HG02759 (cell line): ENCODE data around the gene ZNF771.
"Not testable (repeated sequence)": the region's sequence is repeated elsewhere in the genome, so short reads cannot be mapped to it uniquely, and the experiment has no call there.

ENCODE experiments used
- ATAC-seq: cut with Tn5 transposase; IDR thresholded peaks from one replicate; pipeline ENCODE4 v1.9.1; 2021; ENCODE audit warnings: mild to moderate bottlenecking, moderate library complexity; ENCODE audit not compliant: unreplicated experiment

ZNF771 gene

DNA sequence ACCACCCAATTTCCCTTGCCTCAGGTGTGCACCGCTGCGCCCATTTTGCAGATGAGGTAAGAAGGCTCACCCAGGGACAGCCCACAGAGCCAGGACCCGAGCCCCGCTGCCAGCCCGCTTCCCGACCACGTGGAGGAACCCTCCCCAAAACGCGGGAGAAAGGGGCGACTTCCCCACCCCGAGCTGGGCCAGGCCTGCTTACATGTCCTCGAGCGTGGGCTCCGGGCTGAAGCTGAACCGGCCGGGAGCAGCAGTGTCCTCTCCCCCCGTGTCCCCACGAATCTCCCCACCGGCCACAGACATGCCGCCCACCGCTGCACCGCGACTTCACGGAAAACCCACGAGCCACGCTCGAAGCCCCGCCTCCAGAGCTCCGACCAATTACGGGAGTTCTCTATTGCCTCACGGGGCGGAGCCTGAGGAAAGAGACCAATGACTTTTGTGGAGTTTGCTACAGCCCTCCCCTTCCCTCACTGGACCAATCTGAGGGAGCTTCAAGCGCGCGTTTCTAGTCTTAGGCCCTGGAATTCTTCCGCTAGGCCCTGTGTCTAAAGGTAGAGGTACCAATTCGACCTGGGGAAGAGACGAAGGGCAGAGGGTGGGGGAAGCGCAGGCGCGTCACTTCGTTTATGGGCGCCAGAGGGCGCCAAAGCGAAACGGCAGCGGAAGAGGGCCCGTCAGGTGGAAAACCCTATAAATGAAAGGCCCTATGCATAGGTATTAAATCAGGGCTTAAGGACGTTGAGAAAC, 22.4 kb downstream of the ZNF771 start, which contains the start of gene DCTPP1:
Gene DCTPP1 (minus strand): TSS at position 353 of the 750 bp plus-strand sequence. CDS start 50 bp downstream, at position 303.
- ATAC-seq, result peak; percentile 96

DNA sequence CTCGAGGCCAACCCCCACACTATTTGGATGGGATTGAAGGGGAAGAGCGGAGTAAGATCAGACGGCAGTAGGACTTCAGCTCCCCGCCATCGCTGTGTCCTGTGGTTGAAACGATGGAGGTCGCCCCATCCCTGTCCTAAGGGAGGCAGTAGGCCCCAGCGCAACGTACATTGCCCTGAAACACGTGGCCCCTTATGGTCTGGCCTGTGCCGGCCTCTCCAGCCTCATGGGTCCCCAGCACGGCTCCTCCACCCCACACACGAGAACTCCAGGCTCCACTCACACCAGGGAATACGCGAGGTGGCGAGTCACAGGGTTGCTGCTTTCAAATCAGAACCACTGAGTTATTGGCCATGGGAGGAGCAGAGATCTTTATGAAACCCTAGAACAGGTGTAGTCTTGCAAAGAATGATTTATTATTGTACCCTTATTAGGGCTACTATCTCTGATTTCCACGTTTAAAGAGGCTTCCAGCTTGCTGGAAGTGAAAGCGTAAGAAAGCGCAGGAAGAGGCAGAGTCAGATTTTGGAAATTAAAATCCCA, 23.1 kb downstream of the ZNF771 start:
- ATAC-seq, result peak; percentile 15

DNA sequence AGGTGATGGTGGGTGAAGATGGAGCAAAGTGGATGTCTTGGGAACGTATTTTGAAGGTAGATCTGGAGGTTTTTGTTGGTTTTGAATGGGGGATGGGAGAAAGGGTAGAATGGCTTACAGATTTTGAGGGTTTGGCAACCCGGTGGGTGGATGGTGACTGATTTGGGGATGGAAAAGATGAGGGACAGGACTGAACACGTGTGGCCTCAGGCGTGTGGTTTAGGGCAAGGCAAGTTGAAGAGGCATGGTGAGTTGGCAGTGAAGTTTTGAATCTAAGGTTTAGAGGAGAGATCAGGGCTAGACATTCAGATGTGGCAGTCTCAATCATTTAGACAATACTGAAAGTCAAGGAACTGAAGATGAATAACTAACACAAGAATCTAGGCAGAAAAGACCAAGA, 27.4 kb downstream of the ZNF771 start:
- no peak for ATAC-seq

DNA sequence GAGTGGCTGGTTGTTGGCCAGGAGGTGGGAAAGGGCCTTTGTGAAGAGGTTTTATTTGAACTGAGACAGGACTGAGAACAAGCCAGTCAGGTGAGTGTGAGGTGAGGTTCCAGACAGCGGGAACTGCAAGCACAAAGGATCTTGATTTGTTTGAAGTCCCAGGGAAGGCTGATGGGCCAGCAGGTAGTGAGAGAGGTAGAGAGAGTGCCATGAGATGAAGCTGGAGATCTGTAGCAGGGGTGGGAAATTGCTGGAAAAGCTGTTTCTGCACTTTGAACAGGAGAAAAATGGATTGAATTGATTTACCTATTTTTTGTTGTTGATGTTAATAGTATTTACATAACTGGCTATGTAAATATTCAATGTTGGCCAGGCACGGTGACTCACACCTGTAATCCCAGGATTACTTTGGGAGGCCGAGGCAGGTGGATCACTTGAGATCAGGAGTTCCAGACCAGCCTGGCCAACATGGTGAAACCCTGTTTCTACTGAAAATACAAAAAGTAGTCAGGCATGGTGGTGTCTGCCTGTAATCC, 30.2 kb downstream of the ZNF771 start:
- ATAC-seq, result no peak

DNA sequence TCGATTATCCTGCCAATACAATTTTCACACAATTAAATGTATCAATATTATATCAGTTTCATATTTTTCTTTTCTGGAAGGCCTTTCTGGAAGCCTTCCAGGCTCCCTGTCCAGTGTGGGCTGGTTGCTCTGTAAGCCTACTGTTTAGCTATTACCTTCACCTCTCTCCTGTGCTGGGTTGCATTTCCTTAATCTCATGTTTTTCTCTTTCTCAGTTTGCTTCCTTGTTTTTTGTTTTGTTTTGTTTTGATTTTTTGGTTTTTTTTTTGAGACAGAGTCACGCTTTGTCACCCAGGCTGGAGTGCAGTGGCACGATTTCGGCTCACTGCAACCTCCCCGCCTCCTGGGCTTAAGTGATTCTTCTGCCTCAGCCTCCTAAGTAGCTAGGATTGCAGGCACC, 31.4 kb downstream of the ZNF771 start:
- ATAC-seq, result no peak

DNA sequence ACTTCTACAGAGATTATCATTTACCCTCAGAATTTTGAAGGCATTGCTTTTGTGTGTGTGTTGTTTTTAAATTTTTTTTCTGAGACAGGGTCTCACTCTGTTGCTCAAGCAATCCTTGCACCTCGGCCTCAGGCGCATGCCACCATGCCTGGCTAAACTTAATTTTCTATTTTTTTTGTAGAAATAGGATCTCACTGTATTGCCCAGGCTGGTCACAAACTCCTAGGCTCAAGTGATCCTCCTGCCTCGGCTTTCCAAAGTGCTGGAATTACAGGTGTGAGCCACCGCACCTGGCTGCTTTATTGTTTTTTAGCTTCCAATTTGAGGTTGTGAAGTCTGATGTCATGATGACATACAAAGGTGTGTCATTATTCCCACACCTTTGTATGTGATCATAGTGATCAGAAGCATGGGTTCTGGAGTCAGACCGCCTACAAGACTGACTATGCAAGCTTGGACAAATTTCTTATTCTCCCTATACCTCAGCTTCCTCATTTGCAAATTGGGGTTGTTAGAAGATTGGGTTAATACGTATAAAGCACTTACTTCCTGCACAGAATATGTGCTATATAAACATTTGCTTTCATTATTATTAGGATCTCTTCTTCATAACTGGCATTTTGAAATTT, 32.4 kb downstream of the ZNF771 start:
- no peak for ATAC-seq

DNA sequence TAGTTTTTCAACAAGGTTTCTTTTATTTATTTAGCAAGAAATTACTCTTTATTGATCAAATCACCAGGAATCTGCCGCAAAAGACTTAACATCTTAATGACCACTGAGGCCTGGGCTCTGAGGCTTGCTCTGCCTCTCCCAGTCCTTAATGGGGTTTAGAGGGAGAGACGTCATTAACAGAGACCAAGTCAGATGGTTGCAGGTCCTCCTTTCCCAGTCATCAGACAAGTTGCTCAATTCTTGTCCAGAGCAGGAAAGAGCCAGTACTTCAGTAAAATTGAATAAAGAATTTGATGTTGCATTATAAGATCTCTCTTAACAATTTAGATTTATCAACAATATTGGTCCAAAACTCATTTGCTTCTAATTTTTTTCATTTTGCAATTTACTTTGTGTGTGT, 36.2 kb downstream of the ZNF771 start:
- no peak for ATAC-seq

DNA sequence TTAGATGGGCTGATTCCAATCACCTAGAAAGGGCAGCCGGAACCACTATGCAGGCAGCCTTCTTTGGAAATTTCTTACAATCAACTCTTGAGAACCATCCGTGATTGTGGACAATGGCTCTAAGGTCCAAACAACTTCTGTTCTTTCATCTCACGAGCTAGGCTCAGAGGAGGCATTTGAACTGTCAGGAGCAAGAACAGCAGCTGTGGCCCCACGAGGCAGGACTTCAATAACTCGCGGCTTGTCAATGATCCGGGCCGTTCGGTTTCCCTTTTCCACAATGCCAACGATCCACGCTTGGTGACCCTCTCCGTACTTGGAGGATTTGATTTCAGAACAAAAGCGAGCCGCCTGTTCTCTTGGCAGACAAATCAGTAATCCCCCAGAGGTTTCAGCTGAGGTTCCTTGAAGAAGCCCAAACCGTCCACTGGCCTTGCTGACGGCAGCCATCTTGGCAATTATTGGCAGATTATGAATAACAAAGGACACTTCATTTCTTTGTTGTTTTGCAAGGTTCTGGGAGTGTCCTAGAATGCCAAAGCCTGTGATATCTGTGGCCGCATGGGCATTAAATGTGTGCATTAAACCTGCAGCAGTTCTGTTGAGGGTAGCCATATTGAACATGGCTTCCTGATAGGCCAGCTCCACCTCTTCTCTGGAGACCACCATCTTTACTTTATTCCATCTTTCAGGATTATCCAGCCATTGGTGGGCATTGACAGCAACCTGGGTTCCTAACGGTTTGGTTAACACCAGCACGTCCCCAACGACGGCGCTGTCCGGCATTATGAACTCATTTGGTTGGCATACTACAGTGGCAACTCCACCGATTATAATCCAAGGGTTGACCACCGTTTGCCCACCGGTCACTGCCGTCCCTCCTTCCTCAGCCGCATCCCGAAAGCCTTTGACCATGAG, 37.1 kb downstream of the ZNF771 start:
- ATAC-seq, result no peak

DNA sequence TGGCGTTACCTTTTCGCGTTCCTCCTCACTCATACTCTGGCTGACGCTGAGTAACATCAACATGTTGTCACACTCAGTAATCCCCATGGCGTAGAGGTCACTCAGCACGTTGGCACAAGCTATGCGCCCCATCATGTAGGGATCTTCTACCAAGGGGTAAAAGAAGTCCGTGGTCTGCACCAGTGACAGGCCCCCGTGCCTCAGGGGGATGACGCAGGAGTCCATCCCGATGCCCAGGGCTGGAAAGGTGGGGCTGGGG, 37.7 kb downstream of the ZNF771 start:
- no peak for ATAC-seq

DNA sequence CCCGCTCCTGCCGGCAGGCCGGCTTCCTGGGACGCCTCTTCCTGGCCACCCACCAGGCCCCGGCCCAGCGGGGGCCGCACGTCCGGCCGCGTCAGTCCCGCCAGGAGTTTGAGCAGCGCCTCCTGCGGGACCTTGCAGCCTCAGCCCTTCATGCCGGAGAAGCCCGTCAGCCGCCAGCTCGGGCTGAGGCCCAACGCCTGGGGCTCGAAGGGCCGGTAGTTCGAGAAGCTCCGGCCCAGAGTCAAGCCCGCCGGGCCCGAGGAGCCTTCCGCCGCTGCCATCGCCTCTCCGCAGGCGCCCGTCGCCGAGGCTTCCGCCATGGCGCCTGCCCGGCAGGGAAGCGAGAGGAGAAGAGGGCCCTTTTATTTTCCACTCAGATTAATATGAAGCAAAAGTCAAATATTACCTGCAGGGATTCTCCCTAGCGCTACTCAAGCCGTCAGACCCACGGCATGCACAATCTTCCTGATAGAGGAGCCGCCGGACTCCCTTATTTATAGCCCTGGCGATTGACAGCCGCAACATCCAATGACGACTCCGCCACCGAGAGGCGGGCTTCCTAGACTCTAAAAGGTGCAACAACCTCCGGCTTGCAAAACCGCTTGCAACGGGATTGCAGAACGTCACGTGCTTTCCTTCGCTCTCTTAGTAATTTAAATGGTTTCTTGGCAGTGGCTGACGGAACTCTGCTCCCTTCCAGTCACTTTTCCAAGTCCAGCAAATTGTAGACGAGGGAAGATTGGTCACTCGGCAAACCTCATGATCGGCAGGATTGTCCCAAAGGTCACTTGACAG, 38.2 kb downstream of the ZNF771 start, which contains the start of gene SEPHS2:
Gene SEPHS2 (minus strand): TSS at position 467 of the 795 bp plus-strand sequence. CDS start 147 bp downstream, at position 320.
- ATAC-seq, result peak; percentile 86

DNA sequence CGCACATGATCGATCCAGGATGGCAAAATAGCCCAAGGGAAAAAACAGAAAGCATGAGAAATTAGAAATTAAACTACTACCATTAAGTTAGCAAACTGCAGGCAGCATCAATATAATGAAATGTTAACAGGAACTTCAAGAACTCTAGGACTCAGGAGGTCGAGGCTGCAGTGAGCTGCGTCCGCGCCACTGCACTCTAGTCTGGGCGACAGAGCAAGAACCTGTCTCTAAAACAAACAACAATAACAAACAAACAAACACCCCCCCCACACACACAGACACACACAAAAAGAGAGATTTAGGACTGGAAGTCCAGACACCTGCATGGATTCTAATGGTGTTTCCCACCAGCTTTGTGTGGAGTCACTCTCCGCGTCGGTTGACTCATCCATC, 38.8 kb downstream of the ZNF771 start:
- ATAC-seq, result no peak

DNA sequence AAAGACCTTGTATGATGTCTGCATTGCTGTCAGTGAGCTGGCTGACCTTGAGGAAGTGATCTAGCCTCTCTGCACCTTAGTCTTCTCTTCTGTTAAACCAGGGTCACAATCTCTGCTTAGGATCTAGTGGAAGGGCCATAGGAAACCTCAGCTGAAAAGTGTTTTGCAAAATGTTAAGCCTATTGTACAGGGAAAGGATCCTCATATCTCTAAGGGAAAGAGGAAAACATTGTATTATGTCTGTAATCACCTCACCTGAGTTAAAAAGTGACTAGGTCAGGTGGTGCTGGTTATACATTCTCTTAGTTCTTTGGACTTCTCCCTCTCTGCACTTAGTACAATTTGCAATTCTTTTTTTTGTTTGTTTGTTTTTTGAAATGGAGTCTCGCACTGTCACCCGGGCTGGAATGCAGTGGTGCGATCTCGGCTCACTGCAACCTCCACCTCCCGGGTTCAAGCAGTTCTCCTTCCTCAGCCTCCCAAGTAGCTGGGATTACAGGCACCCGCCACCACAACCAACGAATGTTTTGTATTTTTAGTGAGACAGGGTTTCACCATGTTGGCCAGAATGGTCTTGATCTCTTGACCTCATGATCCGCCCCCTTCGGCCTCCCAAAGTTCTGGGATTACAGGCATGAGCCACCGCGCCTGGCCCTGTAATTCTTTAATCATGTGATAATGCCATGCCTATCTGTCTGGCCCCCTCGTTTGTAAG, 40.3 kb downstream of the ZNF771 start:
- no peak for ATAC-seq

DNA sequence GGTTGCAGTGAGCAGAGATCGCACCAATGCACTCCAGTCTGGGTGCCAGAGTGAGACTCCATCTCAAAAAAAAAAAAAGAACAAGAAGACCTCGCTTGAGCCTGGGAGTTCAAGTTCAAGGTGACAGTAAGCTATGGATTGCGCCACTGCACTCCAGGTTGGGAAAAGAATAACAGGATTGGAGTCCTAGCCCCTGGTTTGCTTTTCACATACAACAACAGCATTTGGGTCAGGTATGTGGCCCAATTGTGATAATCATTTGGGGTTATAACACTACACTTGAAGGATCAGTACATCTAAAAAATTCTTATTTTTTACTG, 41.7 kb downstream of the ZNF771 start:
- no peak for ATAC-seq

DNA sequence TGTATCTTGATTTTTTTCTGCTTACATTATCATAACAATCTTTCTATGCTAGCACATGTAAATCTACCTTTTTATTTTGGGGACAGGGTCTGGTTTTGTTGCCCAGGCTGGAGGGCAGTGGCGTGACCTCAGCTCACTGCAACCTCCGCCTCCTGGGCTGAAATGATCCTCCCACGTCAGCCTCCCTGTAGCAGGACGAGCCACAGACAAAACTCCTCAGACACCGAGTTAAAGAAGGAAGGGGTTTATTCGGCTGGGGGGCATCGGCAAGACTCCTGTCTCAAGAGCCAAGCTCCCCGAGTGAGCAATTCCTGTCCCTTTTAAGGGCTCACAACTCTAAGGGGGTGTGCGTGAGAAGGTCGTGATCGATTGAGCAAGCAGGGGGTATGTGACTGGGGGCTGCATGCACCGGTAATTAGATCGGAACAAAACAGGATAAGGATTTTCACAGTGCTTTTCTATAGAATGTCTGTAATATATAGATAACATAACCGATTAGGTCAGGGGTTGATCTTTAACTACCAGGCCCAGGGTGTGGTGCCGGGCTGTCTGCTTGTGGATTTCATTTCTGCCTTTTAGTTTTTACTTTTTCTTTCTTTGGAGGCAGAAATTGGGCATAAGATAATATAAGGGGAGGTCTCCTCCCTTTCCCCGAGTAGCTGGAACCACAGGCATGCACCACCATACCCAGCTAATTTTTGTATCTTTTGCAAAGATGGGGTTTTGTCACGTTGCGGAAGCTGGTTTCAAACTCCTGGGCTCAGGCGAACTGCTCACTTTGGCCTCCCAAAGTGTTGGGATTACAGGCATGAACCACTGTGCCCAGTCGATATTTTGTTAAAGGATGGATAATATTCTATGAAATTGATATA, 45.5 kb downstream of the ZNF771 start:
- ATAC-seq, result not testable (repeated sequence)

DNA sequence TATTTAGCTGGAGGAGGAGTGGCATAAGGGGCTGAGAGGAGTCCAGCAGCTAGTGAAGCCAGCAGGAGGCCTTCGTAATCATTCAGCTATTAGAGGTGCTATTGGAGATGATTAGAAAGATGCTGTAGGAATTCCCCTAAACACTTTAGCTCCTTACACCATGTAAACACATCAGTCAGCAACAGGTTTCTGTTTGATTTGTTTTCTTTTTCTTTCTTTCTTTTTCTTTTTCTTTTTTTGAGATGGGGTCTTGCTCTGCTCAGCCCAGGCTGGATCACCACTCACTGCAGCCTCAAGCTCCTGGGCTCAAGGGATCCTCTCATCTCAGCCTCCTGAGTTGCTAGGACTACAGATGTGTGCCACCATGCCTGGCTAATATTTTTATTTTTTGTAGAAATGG, 48.9 kb downstream of the ZNF771 start:
- no peak for ATAC-seq

DNA sequence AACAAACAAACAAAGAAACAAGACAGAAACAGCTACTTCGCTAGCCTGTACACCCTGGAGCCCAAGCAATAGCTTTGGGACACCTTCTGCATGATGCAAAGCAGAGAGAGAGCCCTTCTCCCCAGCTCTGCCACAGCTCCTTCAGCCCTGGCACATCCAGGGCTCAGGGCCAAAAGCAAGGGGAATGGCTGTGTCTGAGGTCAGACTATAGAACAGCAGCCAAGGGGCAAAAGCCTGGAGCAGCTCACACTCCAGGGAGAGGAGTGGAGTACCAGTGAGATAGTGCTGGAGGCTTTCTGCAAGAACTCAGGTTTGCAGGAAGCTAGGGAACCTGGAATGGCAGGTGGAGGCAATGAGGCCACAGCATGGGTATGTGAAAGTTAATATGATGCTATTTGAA, 49.9 kb downstream of the ZNF771 start:
- ATAC-seq, result no peak

DNA sequence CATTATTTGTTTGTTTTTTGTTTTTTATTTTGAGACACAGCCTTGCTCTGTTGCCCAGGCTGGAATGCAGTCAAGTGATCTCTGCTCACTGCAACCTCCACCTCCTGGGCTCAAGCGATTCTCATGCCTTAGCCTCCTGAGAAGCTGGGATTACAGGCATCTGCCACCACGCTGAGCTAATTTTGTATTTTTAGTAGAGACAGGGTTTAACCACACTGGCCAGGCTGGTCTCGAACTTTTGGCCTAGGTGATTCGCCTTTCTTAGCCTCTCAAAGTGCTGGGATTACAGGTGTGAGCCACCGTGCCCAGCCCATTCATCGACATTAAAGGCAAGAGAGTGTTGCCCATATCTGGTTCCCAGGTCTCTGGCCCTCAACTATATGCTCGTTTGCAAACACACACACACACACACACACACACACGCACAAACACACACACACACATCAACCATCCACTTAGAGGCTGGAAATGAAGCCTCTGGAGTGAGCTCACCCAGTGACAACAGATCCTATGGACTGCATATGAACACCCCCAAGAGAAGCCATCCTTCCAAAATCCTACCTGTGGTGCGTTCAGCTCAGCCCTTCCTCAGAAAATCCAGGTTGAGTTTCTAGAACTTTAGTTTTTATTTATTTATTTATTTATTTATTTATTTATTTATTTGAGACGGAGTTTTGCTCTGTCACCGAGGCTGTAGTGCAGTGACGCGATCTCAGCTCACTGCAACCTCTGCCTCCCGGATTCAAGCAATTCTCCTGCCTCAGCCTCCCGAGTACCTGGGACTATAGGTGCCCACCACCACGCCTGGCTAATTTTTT, 50.5 kb downstream of the ZNF771 start:
- no peak for ATAC-seq
